Activated CD4-positive, alpha-beta T cell treated with anti-CD3 and anti-CD28 coated beads, Interleukin-2, amount 50 U/mL, for 48 hours (primary cell): ENCODE data around the gene POGLUT3.

ENCODE experiments used
- DNase-seq, 2 experiments: peaks; one replicate each; pipeline ENCODE4 v3.0.0-alpha.2; 2020

Gene POGLUT3

GRCh38 chr11:108498816-108499408 lies 728 bp upstream of the POGLUT3 start:
- DNase-seq = no peak

- DNase-seq = peak; percentile 75 to 80
These were observed 703 bp downstream of the POGLUT3 start for GRCh38 chr11:108497317-108498045.

GRCh38 chr11:108496643-108497256 lies 1.4 kb downstream of the POGLUT3 start:
- no peak for DNase-seq

- DNase-seq = no peak
These were observed 2.9 kb downstream of the POGLUT3 start for GRCh38 chr11:108495326-108495725.

GRCh38 chr11:108494182-108494581 lies 4.0 kb downstream of the POGLUT3 start:
- no peak for DNase-seq

GRCh38 chr11:108491936-108492335 lies 6.2 kb downstream of the POGLUT3 start:
- no peak for DNase-seq

- no peak for DNase-seq
These were observed 11.4 kb downstream of the POGLUT3 start for GRCh38 chr11:108486828-108487227.

- no peak for DNase-seq
These were observed 11.9 kb downstream of the POGLUT3 start for GRCh38 chr11:108486331-108486730.

GRCh38 chr11:108483163-108483562 lies 15.0 kb downstream of the POGLUT3 start:
- DNase-seq = no peak

GRCh38 chr11:108474664-108475463 lies 23.3 kb downstream of the POGLUT3 start:
- no peak for DNase-seq

GRCh38 chr11:108472681-108473080 lies 25.5 kb downstream of the POGLUT3 start:
- no peak for DNase-seq

- no peak for DNase-seq
These were observed 29.7 kb downstream of the POGLUT3 start for GRCh38 chr11:108468478-108468864.

- DNase-seq = peak; percentile 95 to 97
These were observed 30.9 kb downstream of the POGLUT3 start, which contains the start of gene C11orf65 for GRCh38 chr11:108467091-108467823. Gene C11orf65 (minus strand): TSS chr11:108467529. CDS start chr11:108461559, 5,970 bp downstream.

- DNase-seq = peak in 1 of 2 experiments; percentile 3
These were observed 31.8 kb downstream of the POGLUT3 start for GRCh38 chr11:108466405-108466804.

- DNase-seq = no peak
These were observed 44.9 kb downstream of the POGLUT3 start for GRCh38 chr11:108453207-108453835.
